Glutamatergic neuron (in vitro differentiated cells): ENCODE measurements around the gene PDLIM5. TPM values are rescaled to one million over a fixed set of nuclear protein-coding genes. Genes with fewer than 3 reads are reported as not detected.

ENCODE experiments used
- DNase-seq: peaks from one replicate; pipeline ENCODE4 v3.0.0; 2022
- H3K27ac Mint-ChIP-seq: one replicate; pipeline ENCODE4 v1.8.0; 2020; ENCODE audit warnings: mild to moderate bottlenecking, mixed read lengths, inconsistent platforms; ENCODE audit not compliant: unreplicated experiment
- H3K27me3 Mint-ChIP-seq: one replicate; pipeline ENCODE4 v1.8.0; 2020; ENCODE audit warnings: mild to moderate bottlenecking, moderate library complexity, mixed read lengths, inconsistent platforms; ENCODE audit not compliant: unreplicated experiment
- H3K36me3 Mint-ChIP-seq: one replicate; pipeline ENCODE4 v1.8.0; 2020; ENCODE audit warnings: mild to moderate bottlenecking, mixed read lengths, inconsistent platforms; ENCODE audit not compliant: unreplicated experiment
- H3K4me1 Mint-ChIP-seq: one replicate; pipeline ENCODE4 v1.8.0; 2020; ENCODE audit warnings: mild to moderate bottlenecking, low read depth, mixed read lengths, inconsistent platforms; ENCODE audit not compliant: unreplicated experiment
- H3K4me3 Mint-ChIP-seq: one replicate; pipeline ENCODE4 v1.8.0; 2020; ENCODE audit warnings: mild to moderate bottlenecking, mixed read lengths, inconsistent platforms; ENCODE audit not compliant: unreplicated experiment
- H3K9me3 Mint-ChIP-seq: one replicate; pipeline ENCODE4 v1.8.0; 2020; ENCODE audit warnings: mild to moderate bottlenecking, moderate library complexity, mixed read lengths, inconsistent platforms; ENCODE audit not compliant: unreplicated experiment
- CTCF ChIP-seq: fragments of 200-600 bp; sonication (generic); IDR thresholded peaks from one replicate; pipeline ENCODE4 v1.5.0; 2021; ENCODE audit not compliant: partially characterized antibody, unreplicated experiment
- total RNA-seq: library from RNA; stranded (reverse); fragmentation: NEBNext Ultra II Directional; extraction: Animal tissue kit (Norgen Biotek cat#: 25700); gene quantifications from one replicate; pipeline ENCODE4 v1.2.1, GENCODE V29; 2021; ENCODE audit not compliant: unreplicated experiment

The PDLIM5 gene
- total RNA-seq, 1 donor from 2014 or later = 32.7 TPM

- H3K27me3 Mint-ChIP-seq = peaks cover 3% of the 10 kb centered on the region
- no peaks in the 10 kb centered on the region for H3K36me3 Mint-ChIP-seq
- no peak for DNase-seq
- no peak overlapping the region for H3K4me3 Mint-ChIP-seq
- TF ChIP-seq CTCF = no peak
- no peak overlapping the region for H3K27ac Mint-ChIP-seq
- no peaks in the 10 kb centered on the region for H3K4me1 Mint-ChIP-seq
- H3K9me3 Mint-ChIP-seq = peaks cover 2% of the 10 kb centered on the region
Measured at GRCh38 chr4:94435874-94436273, 15.9 kb upstream of the PDLIM5 start.

GRCh38 chr4:94436512-94436911, 15.2 kb upstream of the PDLIM5 start:
- Mint-ChIP-seq H3K9me3 (peaks cover 2% of the 10 kb centered on the region), H3K36me3 (no peaks in the 10 kb centered on the region), H3K27me3 (peaks cover 3% of the 10 kb centered on the region), H3K4me1 (no peaks in the 10 kb centered on the region), H3K4me3 (no peak overlapping the region), H3K27ac (no peak overlapping the region)
- no peak for TF ChIP-seq CTCF
- no peak for DNase-seq

- H3K4me3 Mint-ChIP-seq = no peak overlapping the region
- H3K9me3 Mint-ChIP-seq = peaks cover 2% of the 10 kb centered on the region
- TF ChIP-seq CTCF = no peak
- H3K27me3 Mint-ChIP-seq = peaks cover 3% of the 10 kb centered on the region
- no peak overlapping the region for H3K27ac Mint-ChIP-seq
- H3K36me3 Mint-ChIP-seq = no peaks in the 10 kb centered on the region
- no peak for DNase-seq
- no peaks in the 10 kb centered on the region for H3K4me1 Mint-ChIP-seq
Measured at GRCh38 chr4:94439606-94440005, 12.1 kb upstream of the PDLIM5 start.

- DNase-seq = no peak
- H3K9me3 Mint-ChIP-seq = no peaks in the 10 kb centered on the region
- no peaks in the 10 kb centered on the region for H3K36me3 Mint-ChIP-seq
- no peaks in the 10 kb centered on the region for H3K4me1 Mint-ChIP-seq
- H3K27me3 Mint-ChIP-seq = peaks cover 3% of the 10 kb centered on the region
- no peak for TF ChIP-seq CTCF
- H3K4me3 Mint-ChIP-seq = no peak overlapping the region
- H3K27ac Mint-ChIP-seq = no peak overlapping the region
Measured at GRCh38 chr4:94441838-94442237, 9.9 kb upstream of the PDLIM5 start.

GRCh38 chr4:94442251-94442650, 9.5 kb upstream of the PDLIM5 start:
- Mint-ChIP-seq H3K4me1 (no peaks in the 10 kb centered on the region), H3K27me3 (peaks cover 3% of the 10 kb centered on the region), H3K36me3 (no peaks in the 10 kb centered on the region), H3K27ac (no peak overlapping the region), H3K4me3 (no peak overlapping the region), H3K9me3 (no peaks in the 10 kb centered on the region)
- no peak for TF ChIP-seq CTCF
- DNase-seq = no peak
